GM12878 (cell line): ENCODE results near the gene ENAH. TPM values are rescaled to one million over a fixed set of nuclear protein-coding genes. Genes with fewer than 3 reads are reported as not detected.
"Not testable (repeated sequence)": the region's sequence is repeated elsewhere in the genome, so short reads cannot be mapped to it uniquely, and the experiment has no call there.

Experiments used
- ATAC-seq: fragments of 200-7000 bp; cut with Tn5 transposase; 3 replicates; pipeline ENCODE4 v1.9.1; 2020; ENCODE audit warnings: mild to moderate bottlenecking, moderate library complexity
- BruUV-seq: library from RNA; stranded (reverse); fragments of 400-500 nt; replicated peaks from 2 replicates; lab custom pipeline; 2021; lab: Mats Ljungman, UMichigan
- CTCF ChIA-PET: fragments of 300-600 bp; sonication (Branson Sonifier 250); formaldehyde crosslinking; extraction: SDS; loops from one replicate; lab custom pipeline; 2021; ENCODE audit warnings: inconsistent platforms; lab: Yijun Ruan, JAX
- POLR2A ChIA-PET: fragments of 350-600 bp; formaldehyde crosslinking; extraction: SDS; loops from one replicate; lab custom pipeline; 2021; ENCODE audit warnings: inconsistent platforms; lab: Charles Lee
- RAD21 ChIA-PET: fragments of 300-600 bp; sonication (Branson Sonifier 250); formaldehyde crosslinking; loops from one replicate; lab custom pipeline; 2023; ENCODE audit warnings: antibody characterized with exemption; ENCODE audit not compliant: unreplicated experiment; lab: Charles Lee
- SMC1A ChIA-PET: fragments of 300-600 bp; sonication (Branson Sonifier 250); formaldehyde crosslinking; loops from one replicate; lab custom pipeline; 2023; ENCODE audit not compliant: unreplicated experiment, uncharacterized antibody; lab: Charles Lee
- DNase-seq: peaks from one replicate; pipeline ENCODE4 v3.0.0-alpha.2; 2011; ENCODE audit warnings: low read depth, low spot score
- FAIRE-seq: peaks from 3 replicates; lab custom pipeline; 2011; peaks lifted over from hg19 to GRCh38; lab: Jason Lieb, UNC
- H2AFZ ChIP-seq: 2 replicates; pipeline ENCODE4 v1.6.0; 2011; ENCODE audit warnings: low read depth, low read length, control low read depth; ENCODE audit not compliant: control insufficient read depth
- H3K27ac ChIP-seq: 2 replicates; pipeline ENCODE4 v1.5.1; 2011; ENCODE audit warnings: control low read depth; ENCODE audit not compliant: control insufficient read depth, insufficient read depth
- H3K27me3 ChIP-seq, 2 experiments: replicated peaks in 1 of 2; 2 replicates each; pipeline versions ENCODE4 v1.6.0 to v1.6.1; 2011; ENCODE audit warnings: low read length in 1 of 2; ENCODE audit not compliant: control insufficient read depth in 2 of 2, insufficient read depth in 2 of 2
- H3K36me3 ChIP-seq, 2 experiments: 2 replicates each; pipeline ENCODE4 v1.5.1; 2011; ENCODE audit warnings: low read length in 1 of 2; ENCODE audit not compliant: control insufficient read depth in 2 of 2, insufficient read depth in 2 of 2
- H3K4me1 ChIP-seq: 2 replicates; pipeline ENCODE4 v1.6.1; 2011; ENCODE audit warnings: mild to moderate bottlenecking, low read length, moderate library complexity, mixed read lengths; ENCODE audit not compliant: control insufficient read depth, insufficient read depth
- H3K4me2 ChIP-seq: 2 replicates; pipeline ENCODE4 v1.6.0; 2011; ENCODE audit warnings: control low read depth; ENCODE audit not compliant: control insufficient read depth, insufficient read depth
- H3K4me3 ChIP-seq: fragments of 200-600 bp; sonication (generic); 2 replicates; pipeline ENCODE4 v1.5.1; 2016
- H3K79me2 ChIP-seq: 2 replicates; pipeline ENCODE4 v1.6.0; 2011; ENCODE audit warnings: low read length; ENCODE audit not compliant: control insufficient read depth, insufficient read depth
- H3K9ac ChIP-seq: 2 replicates; pipeline ENCODE4 v1.8.0; 2011; ENCODE audit warnings: low read length, control low read depth, mixed read lengths; ENCODE audit not compliant: control insufficient read depth, insufficient read depth
- H3K9me3 ChIP-seq: replicated peaks from 3 replicates; pipeline ENCODE4 v1.5.1; 2011; ENCODE audit warnings: mild to moderate bottlenecking, low read length; ENCODE audit not compliant: control insufficient read depth, insufficient read depth
- H4K20me1 ChIP-seq: 2 replicates; pipeline ENCODE4 v1.6.0; 2011; ENCODE audit not compliant: control insufficient read depth, insufficient read depth
- BCLAF1 ChIP-seq: fragments of 450-650 bp; IDR thresholded peaks from 2 replicates; pipeline ENCODE4 v1.6.1; 2017; ENCODE audit warnings: antibody characterized with exemption, mild to moderate bottlenecking, moderate library complexity
- BRCA1 ChIP-seq: IDR thresholded peaks from 2 replicates; pipeline ENCODE4 v1.6.1; 2011; ENCODE audit warnings: low read depth, low read length, improper control_type of control experiment
- RAD21 ChIP-seq: IDR thresholded peaks from 2 replicates; pipeline ENCODE4 v1.6.1; 2011; ENCODE audit warnings: mild to moderate bottlenecking, low read depth, low read length, moderate library complexity; ENCODE audit not compliant: insufficient read depth
- WGBS: methylation state at CpG from one replicate; pipeline ENCODE4 v1.1.6; 2016; ENCODE audit warnings: low lambda C conversion rate; ENCODE audit not compliant: insufficient replicate concordance, insufficient coverage; ENCODE audit errors: missing lambda C conversion rate; 5-methylcytosine and 5-hydroxymethylcytosine counted together
- in situ Hi-C: fragments of 300-500 bp; cut with MboI; formaldehyde crosslinking; loops from 9 replicates; pipeline ENCODE4 v1.14.3; 2018; ENCODE audit warnings: mixed read lengths
- intact Hi-C: fragments of 100-400 bp; cut with micrococcal nuclease; formaldehyde crosslinking; loops from one replicate; pipeline ENCODE4 v1.14.2; 2022; ENCODE audit not compliant: unreplicated experiment
- polyA plus RNA-seq, 11 experiments: library from polyadenylated mRNA; depleted of rRNA in 4 of 11; unstranded in 6 of 11; stranded (reverse) in 5 of 11; fragments of >200 nt; fragmentation: Nextera tagmentation in 4 of 11; fragmentation: Illumina TruSeq in 1 of 11; extraction: Ambion mirVana in 4 of 11; extraction: Trizol in 1 of 11; gene quantifications; 1 replicate in 1 of 11; 2 replicates in 10 of 11; pipeline versions ENCODE4 v1.2.1 to v1.2.3, GENCODE V29; 2011 to 2016; ENCODE audit warnings: inconsistent platforms in 2 of 11, missing spikeins in 2 of 11, low read depth in 1 of 11
- total RNA-seq, 4 experiments: library from RNA; depleted of rRNA in 3 of 4; stranded (reverse); fragments of >200 nt in 3 of 4; fragmentation: Illumina TruSeq in 1 of 4; extraction: Trizol in 1 of 4; gene quantifications; 2 replicates each; pipeline versions ENCODE4 v1.2.1 to v1.2.3, GENCODE V29; 2013 to 2021

Gene ENAH
- total and polyA plus RNA-seq, 10 of the 15 experiments (the other 5 are each of a cell fraction or from before 2014, with no cell fraction given) = under 0.01 to 0.62 (median 0.06) TPM; not detected in 5

- DNase-seq, H3K4me2 ChIP-seq, FAIRE-seq, H2AFZ ChIP-seq, H3K4me3 ChIP-seq, H3K36me3 ChIP-seq, BruUV-seq, H3K9me3 ChIP-seq, H3K27ac ChIP-seq, H3K27me3 ChIP-seq, H3K9ac ChIP-seq, in situ Hi-C loops, CTCF ChIA-PET, ATAC-seq, SMC1A ChIA-PET, H4K20me1 ChIP-seq, RAD21 ChIA-PET, H3K4me1 ChIP-seq, H3K79me2 ChIP-seq, intact Hi-C loops, POLR2A ChIA-PET: not testable (repeated sequence)
- 44% methylated on average over 4 of the region's 4 CpGs for WGBS
These were observed 20.1 kb downstream of the ENAH start for GRCh38 chr1:225632836-225633235.

GRCh38 chr1:225631021-225631663, 21.8 kb downstream of the ENAH start:
- Histone ChIP-seq H3K4me2 (no peak overlapping the region), H3K27ac (no peak overlapping the region), H3K27me3 (no peaks in the 10 kb centered on the region; a peak in 1 of 4 replicates), H2AFZ (no peak overlapping the region), H3K36me3 (no peaks in the 10 kb centered on the region), H3K4me3 (no peak overlapping the region), H3K79me2 (no peaks in the 10 kb centered on the region), H3K4me1 (no peaks in the 10 kb centered on the region), H4K20me1 (no peaks in the 10 kb centered on the region), H3K9me3 (no peaks in the 10 kb centered on the region), H3K9ac (no peak overlapping the region)
- WGBS = 63% methylated on average over 6 of the region's 6 CpGs
- in situ Hi-C loops = no loop called here
- ChIA-PET POLR2A (no interaction called here), RAD21 (no interaction called here), CTCF (no interaction called here), SMC1A (no interaction called here)
- no peak for TF ChIP-seq BCLAF1
- TF ChIP-seq RAD21 = no peak
- TF ChIP-seq BRCA1 = no peak
- FAIRE-seq (no peak), ATAC-seq (no peak), DNase-seq (no peak)
- BruUV-seq = no TSS peak
- intact Hi-C loops = no loop called here
